ENCODE measurements around the gene KIF1A. TPM values are rescaled to one million over a fixed set of nuclear protein-coding genes. Genes with fewer than 3 reads are reported as not detected.

The KIF1A gene
- total and polyA plus RNA-seq, 10 of the 15 experiments (the other 5 are each of a cell fraction or from before 2014, with no cell fraction given), result 0.04 to 0.95 (median 0.06) TPM; not detected in 5

- TF ChIP-seq MYC (IDR thresholded peaks at IDR 0.05; ENCODE audit: insufficient read depth, insufficient read length, insufficient replicate concordance, low read length, severe bottlenecking) (no peak), KDM1A (IDR thresholded peaks at IDR 0.05; ENCODE audit: borderline replicate concordance) (no peak), SMARCA5 (IDR thresholded peaks at IDR 0.05) (no peak), TCF12 (IDR thresholded peaks at IDR 0.05; ENCODE audit: low read depth, low read length) (no peak), NR2C1 (IDR thresholded peaks at IDR 0.05) (no peak), SMAD5 (IDR thresholded peaks at IDR 0.05; ENCODE audit: low read depth) (no peak), SPI1 (IDR thresholded peaks at IDR 0.05; ENCODE audit: borderline replicate concordance, insufficient read depth, low read depth, low read length) (no peak), HDAC2 (IDR thresholded peaks at IDR 0.05) (no peak), POLR2A (IDR thresholded peaks at IDR 0.05; ENCODE audit: low read depth, low read length) (no peak)
These were observed 130.0 kb downstream of the KIF1A start (continued) for GRCh38 chr2:240689975-240690374.

- ChIA-PET POLR2A (no interaction called here), RAD21 (ENCODE audit: unreplicated experiment) (no interaction called here), SMC1A (ENCODE audit: uncharacterized antibody, unreplicated experiment) (no interaction called here), CTCF (no interaction called here)
- H2AFZ ChIP-seq (ENCODE audit: control insufficient read depth, low read depth, low read length), result no peak overlapping the region
- no TSS peak for BruUV-seq (replicated peaks)
- no peaks in the 10 kb centered on the region for H3K27me3 ChIP-seq (replicated peaks in 1 of 2; ENCODE audit: control insufficient read depth in 2 of 2, insufficient read depth in 2 of 2, low read length in 1 of 2)
- H3K4me3 ChIP-seq, result no peak overlapping the region
- DNase-seq (ENCODE audit: low read depth, low spot score) (no peak), ATAC-seq (no peak), FAIRE-seq (no peak)
- H3K79me2 ChIP-seq (ENCODE audit: control insufficient read depth, insufficient read depth, low read length), result no peaks in the 10 kb centered on the region
- 55% methylated on average over 9 of the region's 9 CpGs for WGBS (ENCODE audit: insufficient coverage, insufficient replicate concordance, low lambda C conversion rate, missing lambda C conversion rate)
- no peak overlapping the region for H3K4me2 ChIP-seq (ENCODE audit: control insufficient read depth, insufficient read depth)
- H3K27ac ChIP-seq (ENCODE audit: control insufficient read depth, insufficient read depth), result no peak overlapping the region
- no peaks in the 10 kb centered on the region for H3K36me3 ChIP-seq (ENCODE audit: control insufficient read depth in 2 of 2, insufficient read depth in 2 of 2, low read length in 1 of 2)
- no peaks in the 10 kb centered on the region for H3K4me1 ChIP-seq (ENCODE audit: control insufficient read depth, insufficient read depth, low read length)
- no peaks in the 10 kb centered on the region for H3K9me3 ChIP-seq (replicated peaks; ENCODE audit: control insufficient read depth, insufficient read depth, low read length)
- intact Hi-C loops (cut with micrococcal nuclease; ENCODE audit: unreplicated experiment), result no loop called here
- no peaks in the 10 kb centered on the region for H4K20me1 ChIP-seq (ENCODE audit: control insufficient read depth, insufficient read depth)
- in situ Hi-C loops (cut with MboI), result no loop called here
- no peak overlapping the region for H3K9ac ChIP-seq (ENCODE audit: control insufficient read depth, insufficient read depth, low read length)
- TF ChIP-seq IRF3 (IDR thresholded peaks at IDR 0.05), result no peak
- no peak for TF ChIP-seq ATF3 (IDR thresholded peaks at IDR 0.05; ENCODE audit: borderline replicate concordance, extremely low read depth, low read depth, low read length)
- TF ChIP-seq EED (IDR thresholded peaks at IDR 0.05; ENCODE audit: low read depth), result no peak
- TF ChIP-seq CREB1 (IDR thresholded peaks at IDR 0.05; ENCODE audit: low read depth), result no peak
- TF ChIP-seq MTA3 (IDR thresholded peaks at IDR 0.05; ENCODE audit: borderline replicate concordance, low read length), result no peak
- TF ChIP-seq EZH2 (IDR thresholded peaks at IDR 0.05; ENCODE audit: borderline replicate concordance, control insufficient read depth, low read depth, low read length), result no peak
- no peak for TF ChIP-seq ATF7 (IDR thresholded peaks at IDR 0.05; ENCODE audit: low read depth)
- no peak for TF ChIP-seq CEBPB (IDR thresholded peaks at IDR 0.05; ENCODE audit: borderline replicate concordance in 1 of 2, low read depth in 2 of 2, low read length in 2 of 2)
- TF ChIP-seq CBX3 (IDR thresholded peaks at IDR 0.05; ENCODE audit: borderline replicate concordance, low read depth), result no peak
- TF ChIP-seq TAF1 (IDR thresholded peaks at IDR 0.05; ENCODE audit: borderline replicate concordance, low read depth, low read length), result no peak
- TF ChIP-seq STAT3 (IDR thresholded peaks at IDR 0.05; ENCODE audit: low read depth, low read length), result no peak
- TF ChIP-seq RAD51 (IDR thresholded peaks at IDR 0.05), result no peak
These were observed 131.5 kb downstream of the KIF1A start for GRCh38 chr2:240688553-240688919.
